ENCODE data around the gene CTNNA3. TPM values are rescaled to one million over a fixed set of nuclear protein-coding genes. Genes with fewer than 3 reads are reported as not detected.

Gene CTNNA3
- total and polyA plus RNA-seq, 2 of the 4 experiments (the other 2 are of a cell fraction): 0.19 to 0.90 TPM

GRCh38 chr10:66929375-66929774 lies 766.6 kb downstream of the CTNNA3 start:
- no peaks in the 10 kb centered on the region for H3K36me3 ChIP-seq (ENCODE audit: control insufficient read depth, insufficient read depth, low read length)
- CTCF ChIA-PET: interaction anchor here (1.0 kb wide), 1 partner anchor 13 kb away, joined by 3 read pairs; no protein-coding TSS in a partner anchor
- H3K9me3 ChIP-seq (ENCODE audit: control insufficient read depth, insufficient read depth, low read length): no peaks in the 10 kb centered on the region
- H2BK15ac ChIP-seq (ENCODE audit: low read depth, low read length): no peak overlapping the region
- no peak for TF ChIP-seq NFE2L2 (IDR thresholded peaks at IDR 0.05; ENCODE audit: low read depth, low read length)
- TF ChIP-seq CHD1 (IDR thresholded peaks at IDR 0.05; ENCODE audit: low read depth, low read length): no peak
- TF ChIP-seq, protein P1, sequence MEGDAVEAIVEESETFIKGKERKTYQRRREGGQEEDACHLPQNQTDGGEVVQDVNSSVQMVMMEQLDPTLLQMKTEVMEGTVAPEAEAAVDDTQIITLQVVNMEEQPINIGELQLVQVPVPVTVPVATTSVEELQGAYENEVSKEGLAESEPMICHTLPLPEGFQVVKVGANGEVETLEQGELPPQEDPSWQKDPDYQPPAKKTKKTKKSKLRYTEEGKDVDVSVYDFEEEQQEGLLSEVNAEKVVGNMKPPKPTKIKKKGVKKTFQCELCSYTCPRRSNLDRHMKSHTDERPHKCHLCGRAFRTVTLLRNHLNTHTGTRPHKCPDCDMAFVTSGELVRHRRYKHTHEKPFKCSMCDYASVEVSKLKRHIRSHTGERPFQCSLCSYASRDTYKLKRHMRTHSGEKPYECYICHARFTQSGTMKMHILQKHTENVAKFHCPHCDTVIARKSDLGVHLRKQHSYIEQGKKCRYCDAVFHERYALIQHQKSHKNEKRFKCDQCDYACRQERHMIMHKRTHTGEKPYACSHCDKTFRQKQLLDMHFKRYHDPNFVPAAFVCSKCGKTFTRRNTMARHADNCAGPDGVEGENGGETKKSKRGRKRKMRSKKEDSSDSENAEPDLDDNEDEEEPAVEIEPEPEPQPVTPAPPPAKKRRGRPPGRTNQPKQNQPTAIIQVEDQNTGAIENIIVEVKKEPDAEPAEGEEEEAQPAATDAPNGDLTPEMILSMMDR (conservative IDR thresholded peaks at IDR 0.05; ENCODE audit: low read depth, low read length): no peak
- no peak for TF ChIP-seq RCOR1 (IDR thresholded peaks at IDR 0.05; ENCODE audit: insufficient replicate concordance, low read length)
- TF ChIP-seq, protein P2, sequence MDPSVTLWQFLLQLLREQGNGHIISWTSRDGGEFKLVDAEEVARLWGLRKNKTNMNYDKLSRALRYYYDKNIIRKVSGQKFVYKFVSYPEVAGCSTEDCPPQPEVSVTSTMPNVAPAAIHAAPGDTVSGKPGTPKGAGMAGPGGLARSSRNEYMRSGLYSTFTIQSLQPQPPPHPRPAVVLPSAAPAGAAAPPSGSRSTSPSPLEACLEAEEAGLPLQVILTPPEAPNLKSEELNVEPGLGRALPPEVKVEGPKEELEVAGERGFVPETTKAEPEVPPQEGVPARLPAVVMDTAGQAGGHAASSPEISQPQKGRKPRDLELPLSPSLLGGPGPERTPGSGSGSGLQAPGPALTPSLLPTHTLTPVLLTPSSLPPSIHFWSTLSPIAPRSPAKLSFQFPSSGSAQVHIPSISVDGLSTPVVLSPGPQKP (IDR thresholded peaks at IDR 0.05; ENCODE audit: borderline replicate concordance, low read depth, low read length): no peak
- TF ChIP-seq POLR2A (IDR thresholded peaks at IDR 0.05; ENCODE audit: low read depth, low read length): no peak
- no peak for TF ChIP-seq RAD21 (IDR thresholded peaks at IDR 0.05; ENCODE audit: low read length)
- no peak for TF ChIP-seq MAFK (IDR thresholded peaks at IDR 0.05; ENCODE audit: low read depth, low read length)
- TF ChIP-seq BHLHE40 (IDR thresholded peaks at IDR 0.05; ENCODE audit: low read depth, low read length): no peak
- TF ChIP-seq CEBPB (IDR thresholded peaks at IDR 0.05; ENCODE audit: low read depth, low read length): no peak
- no peak for TF ChIP-seq USF2 (IDR thresholded peaks at IDR 0.05; ENCODE audit: low read depth, low read length)
- TF ChIP-seq SMC3 (IDR thresholded peaks at IDR 0.05; ENCODE audit: low read depth, low read length): no peak
- no peak for TF ChIP-seq RFX5 (IDR thresholded peaks at IDR 0.05; ENCODE audit: low read depth, low read length)
- POLR2A ChIA-PET (ENCODE audit: unreplicated experiment): no interaction called here
- H3K4me1 ChIP-seq (ENCODE audit: control insufficient read depth, insufficient read depth, low read length): no peaks in the 10 kb centered on the region
- no TSS peak for BruUV-seq (replicated peaks)
- dilution Hi-C loops (cut with HindIII; ENCODE audit: low sequenced_read_pairs, unreplicated experiment): no loop called here
- H3K27ac ChIP-seq (ENCODE audit: insufficient read depth, low read length): no peak overlapping the region
- H2BK20ac ChIP-seq (ENCODE audit: low read depth, low read length): no peak overlapping the region
- H3K79me1 ChIP-seq (ENCODE audit: low read depth in 1 of 2, low read length in 2 of 2): no peaks in the 10 kb centered on the region
- no peak overlapping the region for H3K4me2 ChIP-seq (ENCODE audit: low read depth, low read length)
- H3K27me3 ChIP-seq (ENCODE audit: control insufficient read depth, insufficient read depth, low read length): peaks cover 14% of the 10 kb centered on the region
- no peak overlapping the region for H3K18ac ChIP-seq (ENCODE audit: low read depth, low read length)
- H4K8ac ChIP-seq (ENCODE audit: low read depth in 2 of 2, low read length in 2 of 2): no peak overlapping the region
- no peak overlapping the region for H4K91ac ChIP-seq (ENCODE audit: insufficient read depth, low read depth, low read length)
- no peak overlapping the region for H2BK120ac ChIP-seq (ENCODE audit: low read depth, low read length)
- in situ Hi-C loops (cut with MboI; ENCODE audit: low sequenced_read_pairs): loop anchor here (25.0 kb wide), 1 partner anchor 583 kb away; no protein-coding TSS in a partner anchor
- H2AFZ ChIP-seq (replicated peaks; ENCODE audit: low read length, poor library complexity): no peak overlapping the region
- no peak overlapping the region for H3K23ac ChIP-seq (ENCODE audit: low read depth, low read length)
- H3K56ac ChIP-seq (ENCODE audit: extremely low read depth, insufficient read depth, low read length): no peak overlapping the region
- no peak for DNase-seq
- no peak overlapping the region for H4K5ac ChIP-seq (ENCODE audit: low read depth, low read length)
- no peak overlapping the region for H3K14ac ChIP-seq (replicated peaks; ENCODE audit: low read depth, low read length)
- no peak overlapping the region for H3K9ac ChIP-seq (ENCODE audit: low read depth, low read length)
- H3K4me3 ChIP-seq (ENCODE audit: insufficient read depth, low read depth, low read length): no peak overlapping the region
- H3K4ac ChIP-seq (ENCODE audit: low read depth, low read length): no peak overlapping the region
- no peaks in the 10 kb centered on the region for H4K20me1 ChIP-seq (ENCODE audit: insufficient read depth, low read length)
- WGBS, 2 experiments (ENCODE audit: extremely low coverage in 2 of 2, insufficient read length in 1 of 2): no CpG with 5 or more reads among the region's 5 CpGs
- no peak overlapping the region for H2AK5ac ChIP-seq (ENCODE audit: low read depth, low read length)
- H2AK9ac ChIP-seq (replicated peaks; ENCODE audit: low read depth, low read length, poor library complexity): no peak overlapping the region
- ATAC-seq (ENCODE audit: low read depth): no peak
- intact Hi-C loops (cut with micrococcal nuclease): no loop called here
- no peak overlapping the region for H2BK5ac ChIP-seq (ENCODE audit: low read depth, low read length, poor library complexity, severe bottlenecking)
- no peaks in the 10 kb centered on the region for H3K9me1 ChIP-seq (ENCODE audit: insufficient read depth, low read length)
